Activated naive CD4-positive, alpha-beta T cell (primary cell): ENCODE measurements around the gene SRPK2.

Experiments
- DNase-seq, 4 experiments: peaks; one replicate each; lab custom pipeline; 2025; lab: John Stamatoyannopoulos, UW

SRPK2 gene

GRCh38 chr7:105097619-105098018 is 291.1 kb downstream of the SRPK2 start:
- no peak for DNase-seq

DNA sequence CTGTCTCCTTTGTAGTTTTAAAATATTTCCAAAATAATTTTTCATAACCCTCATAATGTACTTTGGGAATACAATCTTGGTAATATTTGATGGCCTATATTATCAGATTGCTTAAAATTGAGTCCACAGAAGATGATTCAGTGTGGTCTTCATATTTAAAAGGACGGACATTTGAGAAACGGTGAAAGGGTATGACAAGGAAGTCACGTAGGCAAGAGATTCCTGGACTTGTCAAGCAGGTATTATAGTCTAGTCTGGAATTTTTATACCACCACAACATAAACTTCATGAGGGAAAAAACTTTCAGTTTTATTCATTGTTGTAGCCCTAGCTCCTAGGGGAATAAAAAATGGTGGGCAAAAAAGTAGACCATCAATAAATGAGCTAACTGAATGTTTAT is 292.4 kb downstream of the SRPK2 start:
- no peak for DNase-seq

- no peak for DNase-seq
Observed at GRCh38 chr7:105094966-105095365, 293.8 kb downstream of the SRPK2 start.

DNA sequence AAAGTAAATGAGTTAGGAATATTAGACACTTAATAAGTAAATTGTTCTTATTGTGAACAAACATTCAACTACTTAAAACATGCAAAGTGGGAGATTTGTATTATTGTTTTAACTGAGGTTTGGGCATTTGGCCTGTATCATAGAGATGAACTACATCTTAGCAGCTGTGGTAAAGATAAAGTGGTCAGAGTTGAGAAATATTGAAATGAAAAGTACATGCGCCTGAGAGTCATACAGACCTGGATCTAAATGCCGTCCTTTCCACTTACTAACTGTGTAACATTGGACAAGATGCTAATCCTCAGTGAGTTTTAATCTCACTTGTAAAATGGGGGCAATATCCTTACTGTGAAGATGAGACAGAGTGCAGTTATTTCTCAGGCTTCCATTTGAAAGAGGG is 300.3 kb downstream of the SRPK2 start:
- no peak for DNase-seq

GRCh38 chr7:105087981-105088380 is 300.7 kb downstream of the SRPK2 start:
- no peak for DNase-seq

GRCh38 chr7:105086850-105087249 is 301.9 kb downstream of the SRPK2 start:
- DNase-seq = no peak

DNA sequence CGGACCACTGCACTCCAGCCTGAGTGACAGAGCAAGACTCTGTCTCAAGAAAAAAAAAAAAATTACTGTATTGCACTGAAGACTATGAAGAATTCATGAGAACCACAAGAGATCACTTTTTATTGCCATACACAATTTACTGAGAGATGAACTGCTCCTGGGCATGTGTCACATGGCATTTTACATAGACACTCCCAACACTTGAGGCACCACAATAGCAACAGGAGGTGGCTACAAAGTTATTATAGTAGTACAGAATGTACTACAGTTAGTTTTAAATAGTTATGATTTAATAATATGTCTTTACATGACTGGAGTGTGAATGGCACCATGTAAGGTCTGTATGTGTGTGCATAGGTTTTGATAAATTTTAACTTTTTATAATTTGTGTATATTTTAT is 304.1 kb downstream of the SRPK2 start:
- no peak for DNase-seq

DNA sequence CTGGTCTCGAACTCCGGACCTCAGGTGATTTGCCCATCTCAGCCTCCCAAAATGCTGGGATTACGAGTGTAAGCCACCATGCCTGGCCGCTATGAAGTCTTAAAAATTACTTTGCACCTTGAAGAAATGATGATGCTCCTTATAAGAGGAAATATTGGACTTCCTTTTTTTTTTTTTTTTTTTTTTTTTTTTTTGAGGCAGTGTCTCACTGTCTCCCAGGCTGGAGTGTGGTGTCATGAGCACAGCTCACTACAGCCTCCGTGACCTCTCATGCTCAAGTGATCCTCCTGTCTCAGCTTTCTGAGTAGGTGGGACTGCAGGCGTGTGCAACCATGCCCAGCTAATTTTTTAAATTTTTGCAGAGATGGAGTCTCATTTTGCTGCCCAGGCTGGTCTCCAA is 309.4 kb downstream of the SRPK2 start:
- DNase-seq = no peak

DNA sequence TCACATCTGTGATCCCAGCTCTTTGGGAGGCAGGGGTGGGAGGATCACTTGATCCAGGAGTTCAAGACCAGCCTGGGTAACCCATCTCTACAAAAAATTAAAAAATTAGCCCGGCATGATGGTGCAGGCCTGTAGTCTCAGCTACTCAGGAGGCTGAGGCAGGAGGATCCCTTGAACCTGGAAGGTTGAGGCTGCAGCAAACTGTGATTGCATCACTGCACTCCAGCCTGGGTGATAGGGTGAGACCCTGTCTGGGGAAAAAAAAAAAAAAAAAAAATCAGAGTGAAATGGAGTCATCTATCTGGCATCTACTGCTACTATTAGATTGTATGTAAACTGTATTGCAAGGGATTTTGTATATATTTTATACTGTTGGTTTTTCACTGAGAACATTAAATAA is 315.6 kb downstream of the SRPK2 start:
- no peak for DNase-seq

GRCh38 chr7:105068886-105069285 is 319.8 kb downstream of the SRPK2 start:
- no peak for DNase-seq

DNA sequence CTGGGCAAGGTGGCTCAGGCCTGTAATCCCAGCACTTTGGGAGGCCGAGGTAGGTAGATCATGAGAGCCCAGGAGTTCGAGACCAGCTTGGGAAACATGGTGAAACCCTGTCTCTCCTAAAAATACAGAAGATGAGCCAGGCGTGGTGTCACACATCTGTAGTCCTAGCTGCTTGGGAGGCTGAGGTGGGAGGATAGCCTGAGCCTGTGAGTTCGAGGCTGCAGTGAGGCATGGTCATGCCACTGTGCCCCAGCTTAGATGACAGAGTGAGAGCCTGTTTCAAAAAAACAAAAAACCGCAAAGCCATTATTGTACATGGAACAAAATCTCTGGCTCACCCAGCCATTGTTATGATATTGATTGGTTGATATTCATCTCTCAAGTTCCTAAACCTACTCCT is 321.0 kb downstream of the SRPK2 start:
- no peak for DNase-seq
